ENCODE data around the gene SLC30A1. TPM values are rescaled to one million over a fixed set of nuclear protein-coding genes. Genes with fewer than 3 reads are reported as not detected.

Gene SLC30A1
- total RNA-seq, 1 experiment from 2014 or later, result 9.7 TPM

GRCh38 chr1:211610779-211611556 is 32.0 kb upstream of the SLC30A1 start:
- no peaks in the 10 kb centered on the region for H4K20me1 ChIP-seq (ENCODE audit: insufficient read depth)
- RAD21 ChIA-PET (ENCODE audit: low non-redundant PET in 1 of 2, low total read pairs in 2 of 2, uncharacterized antibody in 2 of 2, unreplicated experiment in 2 of 2), result no interaction called here
- no peaks in the 10 kb centered on the region for H3K27me3 ChIP-seq (ENCODE audit: insufficient read depth, low read length)
- no peak overlapping the region for H3K27ac ChIP-seq (ENCODE audit: low read depth, low read length)
- no peaks in the 10 kb centered on the region for H3K9me2 ChIP-seq (ENCODE audit: insufficient read depth)
- no peak overlapping the region for H3K4me2 ChIP-seq (ENCODE audit: low read length)
- no peak for DNase-seq (ENCODE audit: low read depth, low spot score)
- H3K36me3 ChIP-seq (ENCODE audit: control insufficient read depth in 1 of 2, insufficient read depth in 2 of 2, low read length in 2 of 2), result no peaks in the 10 kb centered on the region
- no peak overlapping the region for H3K9ac ChIP-seq (ENCODE audit: low read length)
- no peak overlapping the region for H3K4me3 ChIP-seq (replicated peaks in 1 of 2; ENCODE audit: low read depth in 1 of 2, low read length in 2 of 2)
- no peak overlapping the region for H2AFZ ChIP-seq (ENCODE audit: low read depth, low read length, poor library complexity, severe bottlenecking)
- POLR2A ChIA-PET, result no interaction called here
- no peak for ATAC-seq
- no TSS peak for BruUV-seq (replicated peaks)
- H3K9me3 ChIP-seq (ENCODE audit: control insufficient read depth in 1 of 2, insufficient read depth in 1 of 2, low read depth in 1 of 2, low read length in 2 of 2), result no peaks in the 10 kb centered on the region
- intact Hi-C loops (cut with micrococcal nuclease), result no loop called here
- no peak for TF ChIP-seq RAD21 (IDR thresholded peaks at IDR 0.05; ENCODE audit: low read depth)
- no peak for TF ChIP-seq CTCF (IDR thresholded peaks at IDR 0.05 in 2 of 3, conservative IDR thresholded peaks at IDR 0.05 in 1 of 3; ENCODE audit: borderline replicate concordance in 1 of 3, insufficient read depth in 1 of 3, low read depth in 2 of 3, low read length in 2 of 3)
- no peak for TF ChIP-seq ZNF274 (IDR thresholded peaks at IDR 0.05; ENCODE audit: low read depth, low read length)
- TF ChIP-seq JUND (IDR thresholded peaks at IDR 0.05), result no peak
- TF ChIP-seq EGR1 (IDR thresholded peaks at IDR 0.05; ENCODE audit: low read depth), result no peak
- TF ChIP-seq POLR2A (IDR thresholded peaks at IDR 0.05; ENCODE audit: borderline replicate concordance, extremely low read depth, insufficient read depth, insufficient read length), result no peak
- no peak for TF ChIP-seq CBX3 (IDR thresholded peaks at IDR 0.05; ENCODE audit: low read depth)
- TF ChIP-seq, protein P1, sequence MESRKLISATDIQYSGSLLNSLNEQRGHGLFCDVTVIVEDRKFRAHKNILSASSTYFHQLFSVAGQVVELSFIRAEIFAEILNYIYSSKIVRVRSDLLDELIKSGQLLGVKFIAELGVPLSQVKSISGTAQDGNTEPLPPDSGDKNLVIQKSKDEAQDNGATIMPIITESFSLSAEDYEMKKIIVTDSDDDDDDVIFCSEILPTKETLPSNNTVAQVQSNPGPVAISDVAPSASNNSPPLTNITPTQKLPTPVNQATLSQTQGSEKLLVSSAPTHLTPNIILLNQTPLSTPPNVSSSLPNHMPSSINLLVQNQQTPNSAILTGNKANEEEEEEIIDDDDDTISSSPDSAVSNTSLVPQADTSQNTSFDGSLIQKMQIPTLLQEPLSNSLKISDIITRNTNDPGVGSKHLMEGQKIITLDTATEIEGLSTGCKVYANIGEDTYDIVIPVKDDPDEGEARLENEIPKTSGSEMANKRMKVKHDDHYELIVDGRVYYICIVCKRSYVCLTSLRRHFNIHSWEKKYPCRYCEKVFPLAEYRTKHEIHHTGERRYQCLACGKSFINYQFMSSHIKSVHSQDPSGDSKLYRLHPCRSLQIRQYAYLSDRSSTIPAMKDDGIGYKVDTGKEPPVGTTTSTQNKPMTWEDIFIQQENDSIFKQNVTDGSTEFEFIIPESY (IDR thresholded peaks at IDR 0.05; ENCODE audit: extremely low read depth, insufficient replicate concordance, low read length), result no peak
- TF ChIP-seq TCF7L2 (IDR thresholded peaks at IDR 0.05; ENCODE audit: borderline replicate concordance, extremely low read depth, insufficient read depth, insufficient read length), result no peak
- TF ChIP-seq ELF1 (IDR thresholded peaks at IDR 0.05; ENCODE audit: borderline replicate concordance, low read depth), result no peak
- TF ChIP-seq SRF (IDR thresholded peaks at IDR 0.05; ENCODE audit: low read depth), result no peak
- TF ChIP-seq, protein P2, sequence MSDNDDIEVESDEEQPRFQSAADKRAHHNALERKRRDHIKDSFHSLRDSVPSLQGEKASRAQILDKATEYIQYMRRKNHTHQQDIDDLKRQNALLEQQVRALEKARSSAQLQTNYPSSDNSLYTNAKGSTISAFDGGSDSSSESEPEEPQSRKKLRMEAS (IDR thresholded peaks at IDR 0.05), result no peak
- TF ChIP-seq EZH2 (IDR thresholded peaks at IDR 0.05), result no peak
- TF ChIP-seq FOSL1 (IDR thresholded peaks at IDR 0.05; ENCODE audit: low read depth), result no peak
- no peak for TF ChIP-seq YY1 (IDR thresholded peaks at IDR 0.05; ENCODE audit: extremely low read depth, insufficient replicate concordance, low read depth, low read length)
- TF ChIP-seq POLR2AphosphoS5 (IDR thresholded peaks at IDR 0.05; ENCODE audit: low read depth, low read length), result no peak
- no peak for TF ChIP-seq ZFX (IDR thresholded peaks at IDR 0.05)
- CTCF ChIA-PET, result no interaction called here
- no peaks in the 10 kb centered on the region for H3K79me2 ChIP-seq (ENCODE audit: insufficient read depth, low read length)
- H3K4me1 ChIP-seq (ENCODE audit: control insufficient read depth in 1 of 2, insufficient read depth in 2 of 2, low read length in 2 of 2), result peaks cover 8 to 15% of the 10 kb centered on the region in 2 experiments; a peak in 3 of 4 replicates

All from HCT116 (cell line).